Esophagus squamous epithelium (tissue), 5 donors: ENCODE results near the gene ANO8. TPM values are rescaled to one million over a fixed set of nuclear protein-coding genes. Genes with fewer than 3 reads are reported as not detected.

Source experiments
- DNase-seq: peaks from one replicate; lab custom pipeline; 2025; lab: John Stamatoyannopoulos, UW
- H3K27ac ChIP-seq, 4 donors: fragments of 200-600 bp; sonication (generic); one replicate each; pipeline ENCODE4 v1.5.1; 2016 to 2019; ENCODE audit warnings: mild to moderate bottlenecking in 1 of 4
- H3K27me3 ChIP-seq, 4 donors: fragments of 200-600 bp; sonication (generic); 1 replicate in 3 of 4; 2 replicates in 1 of 4; pipeline versions ENCODE4 v1.5.1 to v1.6.0; 2017 to 2021; ENCODE audit warnings: antibody characterized with exemption in 1 of 4
- H3K36me3 ChIP-seq, 3 donors: fragments of 200-600 bp; sonication (generic); one replicate each; pipeline ENCODE4 v1.5.1; 2016 to 2019
- H3K4me1 ChIP-seq, 3 donors: fragments of 200-600 bp; sonication (generic); one replicate each; pipeline ENCODE4 v1.5.1; 2017 to 2019
- H3K4me3 ChIP-seq, 4 donors: fragments of 200-600 bp; sonication (generic); 1 replicate in 3 of 4; 2 replicates in 1 of 4; pipeline ENCODE4 v1.5.1; 2016 to 2019; ENCODE audit warnings: mild to moderate bottlenecking in 2 of 4, moderate library complexity in 1 of 4
- H3K9me3 ChIP-seq, 3 donors: fragments of 200-600 bp; sonication (generic); one replicate each; pipeline ENCODE4 v1.5.1; 2016 to 2019
- CTCF ChIP-seq, 6 experiments: fragments of 450-650 bp in 4 of 6; fragments of 200-600 bp in 2 of 6; sonication (generic) in 2 of 6; IDR thresholded peaks; one replicate each; pipeline ENCODE4 v1.5.1; 2016 to 2019; ENCODE audit warnings: antibody characterized with exemption in 6 of 6, mild to moderate bottlenecking in 4 of 6, moderate library complexity in 4 of 6
- POLR2A ChIP-seq, 4 donors: fragments of 450-650 bp; IDR thresholded peaks; one replicate each; pipeline ENCODE4 v1.6.1; 2017; ENCODE audit warnings: antibody characterized with exemption in 4 of 4, mild to moderate bottlenecking in 4 of 4, moderate library complexity in 3 of 4
- WGBS, 2 donors: methylation state at CpG; one replicate each; pipeline ENCODE4 v1.1.5; 2018; 5-methylcytosine and 5-hydroxymethylcytosine counted together
- intact Hi-C: fragments of 100-400 bp; cut with DNase I; formaldehyde crosslinking; loops from one replicate; pipeline ENCODE4 v1.15.0; 2022
- total RNA-seq, 4 donors: library from RNA; depleted of rRNA; stranded (reverse); fragments of >200 nt; gene quantifications; one replicate each; pipeline ENCODE4 v1.1.0, GENCODE V29; 2016
- donor health status: DM: yes; HTN: yes; CAD: no.

The ANO8 gene
- total RNA-seq, 4 donors from 2014 or later, result 3.8 to 19.1 (median 6.5) TPM

- 83 to 87% methylated on average over 19 to 21 of the region's 24 CpGs for WGBS, 2 donors
- Histone ChIP-seq H3K36me3 (peaks cover 0 to 23% (median 0%) of the 10 kb centered on the region in 3 donors), H3K9me3 (no peaks in the 10 kb centered on the region), H3K4me1 (peaks cover 37 to 74% (median 45%) of the 10 kb centered on the region in 3 donors), H3K4me3 (no peak overlapping the region), H3K27ac (no peak overlapping the region), H3K27me3 (peaks cover 0 to 38% (median 2%) of the 10 kb centered on the region in 4 donors)
- no peak for DNase-seq
- TF ChIP-seq CTCF (IDR thresholded peaks at IDR 0.05) (no peak), POLR2A (IDR thresholded peaks at IDR 0.05) (no peak)
- intact Hi-C loops, result no loop called here
These were observed 4.2 kb downstream of the ANO8 start for GRCh38 chr19:17330262-17331044.

- Histone ChIP-seq H3K27ac (no peak overlapping the region), H3K4me3 (peak overlapping the region in 2 of 4 donors; percentile 51 to 67), H3K27me3 (peaks cover 0 to 38% (median 2%) of the 10 kb centered on the region in 4 donors), H3K9me3 (no peaks in the 10 kb centered on the region), H3K36me3 (peaks cover 0 to 31% (median 0%) of the 10 kb centered on the region in 3 donors), H3K4me1 (peaks cover 31 to 75% (median 39%) of the 10 kb centered on the region in 3 donors)
- no peak for DNase-seq
- intact Hi-C loops, result no loop called here
- 60 to 72% methylated on average over 2 to 21 of the region's 51 CpGs for WGBS, 2 donors
- TF ChIP-seq CTCF (IDR thresholded peaks at IDR 0.05) (no peak), POLR2A (IDR thresholded peaks at IDR 0.05) (no peak)
These were observed 5.0 kb downstream of the ANO8 start for GRCh38 chr19:17329366-17330261.

GRCh38 chr19:17328517-17329365 is 5.9 kb downstream of the ANO8 start:
- Histone ChIP-seq H3K4me1 (peaks cover 26 to 75% (median 36%) of the 10 kb centered on the region in 3 donors), H3K27ac (peak overlapping the region; percentile 5 to 72 (median 50)), H3K4me3 (peak overlapping the region; percentile 30 to 67 (median 46)), H3K9me3 (no peaks in the 10 kb centered on the region), H3K27me3 (peaks cover 0 to 38% (median 2%) of the 10 kb centered on the region in 4 donors), H3K36me3 (peaks cover 0 to 36% (median 0%) of the 10 kb centered on the region in 3 donors)
- TF ChIP-seq POLR2A (IDR thresholded peaks at IDR 0.05) (no peak), CTCF (IDR thresholded peaks at IDR 0.05) (no peak)
- no peak for DNase-seq
- 0 to 24% methylated on average over 2 to 13 of the region's 94 CpGs for WGBS, 2 donors
- intact Hi-C loops, result no loop called here

- Histone ChIP-seq H3K4me1 (peaks cover 27 to 72% (median 27%) of the 10 kb centered on the region in 3 donors), H3K4me3 (peak overlapping the region; percentile 30 to 67 (median 46)), H3K27me3 (peaks cover 0 to 38% (median 2%) of the 10 kb centered on the region in 4 donors), H3K27ac (peak overlapping the region; percentile 46 to 72 (median 58)), H3K9me3 (no peaks in the 10 kb centered on the region), H3K36me3 (peaks cover 0 to 33% (median 0%) of the 10 kb centered on the region in 3 donors)
- 20 to 29% methylated on average over 15 to 23 of the region's 64 CpGs for WGBS, 2 donors
- DNase-seq, result no peak
- peak in 1 of 4 donors; percentile 35 for TF ChIP-seq POLR2A (IDR thresholded peaks at IDR 0.05)
- TF ChIP-seq CTCF (IDR thresholded peaks at IDR 0.05), result peak in 4 of 6 experiments; percentile 51 to 75 (median 53)
- intact Hi-C loops, result no loop called here
These were observed 6.8 kb downstream of the ANO8 start for GRCh38 chr19:17327654-17328516.
